Measurements from ENCODE around the gene PRKX.
"Not testable (repeated sequence)": the region's sequence is repeated elsewhere in the genome, so short reads cannot be mapped to it uniquely, and the experiment has no call there.

PRKX gene

DNA sequence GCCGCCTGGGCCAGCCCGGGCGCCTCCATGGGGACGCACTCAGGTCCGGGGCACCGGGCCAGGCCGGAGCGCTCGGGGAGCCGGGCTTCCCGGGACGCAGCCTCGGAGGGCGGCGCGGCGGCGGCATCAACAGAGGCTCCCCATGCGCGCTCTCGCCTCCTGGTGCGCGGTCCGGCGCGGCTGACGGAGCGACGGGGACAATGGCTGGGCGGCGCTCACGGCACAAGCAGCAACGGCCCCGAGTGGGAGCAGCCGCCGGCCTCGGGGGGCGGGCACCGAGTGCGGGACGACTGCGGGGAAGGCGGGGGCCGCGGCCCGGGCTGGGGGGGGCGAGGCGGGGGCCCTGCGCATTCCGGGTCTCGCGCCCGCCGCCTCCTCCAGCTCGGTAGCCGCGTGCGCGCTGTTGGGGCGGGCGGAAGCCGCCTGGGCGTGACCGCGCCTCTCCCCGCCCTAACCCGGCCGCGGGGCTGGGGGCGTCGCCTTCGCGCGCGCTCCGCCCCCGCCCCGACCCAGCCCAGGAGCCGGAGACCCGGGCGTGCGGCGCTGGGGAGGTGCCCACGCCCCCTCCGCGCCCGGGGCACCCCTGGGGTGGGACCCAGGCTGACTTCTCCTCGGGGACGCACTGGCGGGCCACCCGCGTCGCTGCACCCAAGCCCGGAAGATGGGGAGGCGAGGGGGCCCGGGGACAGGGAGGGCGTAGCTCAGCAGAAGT, at the start of gene PRKX:
TSS of gene PRKX (minus strand) at position 425 of the 712 bp plus-strand sequence. CDS start at position 29, 396 bp downstream.
- peak; percentile 55 to 85 (median 72) for DNase-seq

DNA sequence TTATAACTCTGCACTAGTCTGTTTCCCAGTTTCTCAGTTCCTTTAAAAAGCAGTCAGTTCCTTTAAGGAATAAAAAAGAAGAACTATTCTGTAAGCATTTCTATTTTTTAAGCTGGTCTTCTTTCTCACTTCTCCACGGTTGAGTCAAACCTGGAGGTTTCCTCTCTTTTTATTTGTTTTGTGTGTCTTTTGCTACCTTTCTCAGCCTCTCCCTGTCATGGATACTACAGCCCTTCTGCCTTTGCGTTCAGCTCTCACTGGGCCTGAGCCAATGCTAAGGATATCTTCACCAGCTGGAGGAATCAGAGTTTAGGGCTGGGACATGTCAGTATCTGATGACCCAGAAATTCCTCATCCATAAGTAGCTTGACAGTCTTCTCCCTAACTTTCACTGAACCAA, 49.7 kb upstream of the PRKX start:
- DNase-seq: no peak

DNA sequence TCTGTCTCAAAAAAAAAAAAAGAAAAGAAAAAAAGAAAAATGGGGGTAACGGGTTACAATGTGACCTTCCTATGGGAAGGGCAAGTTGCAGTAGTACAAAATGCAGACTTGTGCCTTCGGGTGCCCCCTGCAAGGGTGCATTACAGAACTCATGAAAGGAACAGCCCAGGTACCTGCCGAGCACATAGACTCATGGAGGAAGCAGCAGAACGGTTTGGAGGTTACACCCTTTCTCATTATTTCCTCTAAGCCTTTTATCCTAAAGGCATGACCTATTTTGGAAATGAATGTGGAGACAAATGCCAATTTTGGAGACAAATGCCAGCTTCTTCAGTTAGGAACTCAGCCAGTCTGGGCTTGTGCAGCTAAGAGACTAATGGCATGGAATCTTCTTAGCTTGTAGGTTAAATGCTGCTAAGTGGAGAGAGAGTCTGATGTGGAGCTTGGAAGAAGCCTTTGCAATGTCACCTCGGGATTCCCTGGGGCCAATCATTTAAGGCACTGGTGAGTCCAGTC, 44.1 kb upstream of the PRKX start:
- DNase-seq: no peak

GRCh38 chrX:3748052-3748559, 34.7 kb upstream of the PRKX start:
- DNase-seq: no peak

GRCh38 chrX:3743801-3744439, 30.5 kb upstream of the PRKX start:
- peak in 4 of 6 experiments; percentile 0 to 72 (median 51) for DNase-seq

DNA sequence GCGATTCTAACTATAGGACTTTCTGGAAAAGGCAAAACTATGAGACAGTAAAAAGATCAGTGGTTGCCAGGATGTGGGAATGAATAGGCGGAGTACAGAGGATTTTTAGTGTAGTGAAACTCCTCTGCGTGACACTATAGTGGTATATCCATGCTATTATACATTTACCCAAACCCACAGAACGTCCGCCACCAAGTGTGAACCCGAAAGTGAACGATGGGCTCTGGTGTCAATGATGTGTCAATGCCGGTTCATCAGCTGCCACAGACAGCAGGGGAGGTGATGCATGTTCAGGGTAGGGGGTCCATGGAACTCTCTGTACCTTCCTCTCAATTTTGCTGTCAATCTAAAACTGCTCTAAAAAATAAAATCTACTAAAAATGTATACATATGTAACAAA, 27.5 kb upstream of the PRKX start:
- DNase-seq: not testable (repeated sequence)

DNA sequence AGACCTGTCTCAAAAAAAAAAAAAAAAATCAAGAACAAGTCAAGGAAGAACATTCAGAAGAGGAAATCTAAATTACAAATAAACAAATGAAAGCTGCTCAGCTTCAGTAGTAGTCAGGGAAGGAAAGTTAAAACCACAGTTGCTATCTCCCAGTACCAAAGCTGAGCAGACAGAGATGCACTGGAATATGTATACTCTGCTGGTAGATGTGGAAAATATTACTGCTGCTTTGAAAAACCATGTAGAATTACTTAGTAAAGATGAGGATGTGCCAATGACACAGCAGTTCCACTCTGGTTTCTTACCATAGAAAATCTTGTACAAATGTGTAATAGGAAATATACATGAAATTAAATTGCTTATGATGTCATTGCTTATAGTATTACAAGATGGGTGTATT, 25.1 kb upstream of the PRKX start:
- no peak for DNase-seq

GRCh38 chrX:3736536-3736935, 23.1 kb upstream of the PRKX start:
- DNase-seq: not testable (repeated sequence)

- not testable (repeated sequence) for DNase-seq
These were observed 22.4 kb upstream of the PRKX start for GRCh38 chrX:3735891-3736290.

DNA sequence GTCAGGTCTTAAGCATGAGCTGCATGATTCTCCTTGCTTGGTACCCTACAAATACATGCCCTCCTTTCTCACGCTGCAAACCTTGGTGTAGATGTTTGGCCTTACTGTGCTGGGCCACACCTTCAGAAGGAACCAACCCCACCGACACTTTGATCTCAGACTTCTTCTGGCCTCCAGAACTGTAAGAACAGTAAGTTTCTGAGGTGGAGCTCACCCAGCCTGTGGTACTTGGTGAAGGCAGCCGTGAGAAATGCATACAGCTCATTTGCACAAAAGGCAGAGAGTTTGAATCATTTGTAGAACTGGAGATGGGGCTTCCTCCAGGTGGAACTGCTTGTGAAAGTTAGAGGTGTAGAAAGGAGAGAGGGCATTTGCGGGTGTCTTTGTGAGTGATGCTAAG, 21.0 kb upstream of the PRKX start:
- not testable (repeated sequence) for DNase-seq

- DNase-seq: no peak
These were observed 19.6 kb upstream of the PRKX start for GRCh38 chrX:3733043-3733430.

- not testable (repeated sequence) for DNase-seq
These were observed 19.0 kb upstream of the PRKX start for GRCh38 chrX:3732326-3733042.

DNA sequence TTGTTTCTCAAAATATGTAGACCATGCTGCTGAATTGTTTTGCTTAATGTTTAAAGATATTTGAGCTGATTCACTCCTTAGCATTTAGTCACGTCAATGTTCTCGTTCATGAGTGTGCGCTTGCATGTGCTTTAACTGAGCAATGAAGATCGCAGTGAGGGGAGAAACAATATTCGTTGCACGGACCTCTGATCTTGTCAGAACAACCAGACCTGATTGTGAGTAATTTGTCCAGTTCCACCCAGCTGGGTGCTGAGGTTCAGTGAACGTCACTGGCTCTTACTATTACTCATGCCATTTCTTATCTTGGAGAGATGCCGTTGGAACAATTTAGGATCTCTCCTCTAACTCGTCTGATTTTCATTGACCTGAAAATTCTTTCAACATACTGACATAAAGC, 15.0 kb upstream of the PRKX start:
- no peak for DNase-seq

DNA sequence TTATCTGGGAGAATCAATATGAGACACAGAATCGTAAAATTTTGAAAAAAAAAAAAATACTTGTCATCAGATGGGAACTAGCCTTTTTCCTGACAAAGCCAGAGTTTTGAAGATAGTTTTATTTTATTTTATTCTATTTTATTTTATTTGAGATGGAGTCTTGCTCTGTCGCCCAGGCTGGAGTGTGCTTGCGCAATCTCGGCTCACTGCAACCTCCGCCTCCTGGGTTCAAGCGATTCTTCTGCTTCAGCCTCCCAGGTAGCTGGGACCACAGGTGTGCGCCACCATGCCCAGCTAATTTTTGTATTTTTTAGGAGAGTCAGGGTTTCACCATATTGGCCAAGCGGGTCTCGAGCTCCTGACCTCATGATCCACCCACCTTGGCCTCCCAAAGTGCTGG, 10.0 kb upstream of the PRKX start:
- not testable (repeated sequence) for DNase-seq

- no peak for DNase-seq
These were observed 4.4 kb upstream of the PRKX start for GRCh38 chrX:3717742-3718420.

GRCh38 chrX:3715921-3716320, 2.5 kb upstream of the PRKX start:
- no peak for DNase-seq

- DNase-seq: not testable (repeated sequence)
These were observed 1.4 kb upstream of the PRKX start for GRCh38 chrX:3714706-3715479.

DNA sequence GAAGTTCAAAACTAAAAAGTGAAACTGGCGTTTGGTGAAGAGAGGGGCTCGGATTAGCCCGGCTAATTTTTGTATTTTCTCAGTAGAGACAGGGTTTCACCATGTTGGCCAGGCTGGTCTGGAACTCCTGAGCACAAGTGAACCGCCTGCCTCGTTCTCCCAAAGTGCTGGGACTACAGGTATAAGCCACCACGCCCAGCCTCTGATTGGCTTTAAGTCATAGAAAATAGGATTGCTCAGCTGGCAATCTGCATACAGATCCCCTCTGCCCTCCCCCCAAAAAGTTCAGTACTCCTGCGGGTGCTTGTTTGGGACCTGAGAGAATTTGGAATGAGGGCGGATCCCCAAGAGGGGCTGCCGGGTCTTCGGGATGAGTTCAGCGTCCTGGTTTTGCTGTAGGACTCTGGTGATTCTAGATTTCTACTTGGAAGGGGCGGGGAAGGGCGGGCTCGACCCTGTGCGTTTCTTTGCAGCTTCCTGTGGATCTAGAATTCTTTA, 537 bp upstream of the PRKX start:
- DNase-seq: peak in 1 of 6 experiments; percentile 51

DNA sequence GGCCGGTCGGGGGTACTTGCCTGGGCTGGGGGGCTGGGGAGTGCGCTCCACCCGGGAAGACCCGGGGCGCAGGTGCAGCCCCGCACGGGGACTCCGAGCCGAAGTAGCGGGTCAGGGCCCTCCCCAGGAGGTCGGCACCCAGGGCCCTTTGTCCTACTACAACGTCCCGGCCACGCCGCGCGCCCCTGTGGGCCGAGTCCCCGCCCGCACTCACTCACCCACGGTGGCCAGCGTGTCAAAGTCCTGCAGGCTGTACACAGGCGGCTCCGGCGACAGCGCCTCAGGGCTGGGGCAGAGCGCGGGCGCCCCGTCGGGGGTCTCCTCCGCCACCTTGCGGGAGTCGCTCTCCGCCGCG, 602 bp downstream of the PRKX start:
- DNase-seq: peak in 3 of 6 experiments; percentile 14 to 64 (median 14)

- DNase-seq: peak in 1 of 6 experiments; percentile 30
These were observed 1.2 kb downstream of the PRKX start for GRCh38 chrX:3712051-3712869.

Measured in stimulated activated naive CD4-positive, alpha-beta T cell (primary cell).